K562 (cell line): ENCODE data around the gene HOXB8. TPM values are rescaled to one million over a fixed set of nuclear protein-coding genes. Genes with fewer than 3 reads are reported as not detected.
A peak's percentile ranks its signal among the peaks of the same experiment; 100 is the strongest.

ENCODE experiments used
- CBX3 ChIP-seq, 2 experiments: IDR thresholded peaks; 1 replicate in 1 of 2; 2 replicates in 1 of 2; pipeline ENCODE4 v1.6.1; 2012; ENCODE audit warnings: inconsistent platforms in 2 of 2, low read length in 2 of 2, borderline replicate concordance in 1 of 2, control low read depth in 1 of 2
- CBX8 ChIP-seq: fragments of 200-600 bp; sonication (generic); IDR thresholded peaks from 2 replicates; pipeline ENCODE4 v1.6.1; 2012; ENCODE audit warnings: borderline replicate concordance, mixed run types, low read depth, mild to moderate bottlenecking, moderate library complexity, mixed read lengths, low read length, control low read depth, inconsistent platforms; ENCODE audit not compliant: poor library complexity, severe bottlenecking; ENCODE audit errors: extremely low read depth
- CREB1 ChIP-seq, 2 experiments: sonication (generic) in 1 of 2; formaldehyde crosslinking in 1 of 2; IDR thresholded peaks; 2 replicates each; pipeline versions ENCODE4 v1.6.1 to v1.8.0; 2012 to 2022; ENCODE audit warnings: inconsistent platforms in 1 of 2, mild to moderate bottlenecking in 1 of 2, missing genetic modification reagents in 1 of 2, moderate library complexity in 1 of 2
- HDAC3 ChIP-seq: fragments of 450-650 bp; IDR thresholded peaks from 2 replicates; pipeline ENCODE4 v1.6.1; 2018; ENCODE audit warnings: borderline replicate concordance, mild to moderate bottlenecking, moderate library complexity; ENCODE audit not compliant: partially characterized antibody
- NRF1 ChIP-seq, 2 experiments: fragments of 450-650 bp; IDR thresholded peaks in 1 of 2; conservative IDR thresholded peaks in 1 of 2; 2 replicates each; pipeline ENCODE4 v1.6.1; 2014; ENCODE audit warnings: mild to moderate bottlenecking in 2 of 2
- RHOXF2B ChIP-seq: fragments of 250-450 bp; sonication (Bioruptor Pico); conservative IDR thresholded peaks from 2 replicates; pipeline ENCODE4 v1.5.1; 2021
- SMARCC2 ChIP-seq: fragments of 450-650 bp; IDR thresholded peaks from 2 replicates; pipeline ENCODE4 v1.6.1; 2017; ENCODE audit warnings: antibody characterized with exemption, moderate library complexity, mild to moderate bottlenecking, low read depth
- polyA plus RNA-seq, 8 experiments: library from polyadenylated mRNA; depleted of rRNA in 4 of 8; stranded (reverse) in 5 of 8; unstranded in 3 of 8; fragments of >200 nt; fragmentation: Nextera tagmentation in 2 of 8; fragmentation: Illumina TruSeq in 1 of 8; extraction: Ambion mirVana in 2 of 8; extraction: Trizol in 1 of 8; gene quantifications; 2 replicates each; pipeline versions ENCODE4 v1.2.1 to v1.2.3, GENCODE V29; 2011 to 2014; ENCODE audit warnings: inconsistent platforms in 1 of 8, missing spikeins in 1 of 8
- total RNA-seq, 7 experiments: library from RNA; depleted of rRNA in 6 of 7; stranded (reverse); fragments of >200 nt in 6 of 7; fragmentation: Illumina TruSeq in 2 of 7; extraction: Trizol in 2 of 7; gene quantifications; 2 replicates each; pipeline versions ENCODE4 v1.2.1 to v1.2.3, GENCODE V29; 2011 to 2021; ENCODE audit warnings: low replicate concordance in 1 of 7
- TF ChIP-seq, protein P1 (sequence below): fragments of 450-650 bp; IDR thresholded peaks from 2 replicates; pipeline ENCODE4 v1.6.1; 2017; ENCODE audit warnings: antibody characterized with exemption, mild to moderate bottlenecking
- TF ChIP-seq, protein P2 (sequence below): fragments of 250-450 bp; sonication (Bioruptor Pico); IDR thresholded peaks from 2 replicates; pipeline ENCODE4 v1.5.0; 2020; ENCODE audit warnings: mild to moderate bottlenecking
- TF ChIP-seq, protein P3 (sequence below): fragments of 450-650 bp; formaldehyde crosslinking; conservative IDR thresholded peaks from 2 replicates; pipeline ENCODE4 v1.4.0; 2022; ENCODE audit warnings: mild to moderate bottlenecking, missing genetic modification characterization

HOXB8 gene
- total and polyA plus RNA-seq, 9 of the 15 experiments (the other 6 are each of a cell fraction or from before 2014, with no cell fraction given), result 0.52 to 23.8 (median 3.6) TPM

DNA sequence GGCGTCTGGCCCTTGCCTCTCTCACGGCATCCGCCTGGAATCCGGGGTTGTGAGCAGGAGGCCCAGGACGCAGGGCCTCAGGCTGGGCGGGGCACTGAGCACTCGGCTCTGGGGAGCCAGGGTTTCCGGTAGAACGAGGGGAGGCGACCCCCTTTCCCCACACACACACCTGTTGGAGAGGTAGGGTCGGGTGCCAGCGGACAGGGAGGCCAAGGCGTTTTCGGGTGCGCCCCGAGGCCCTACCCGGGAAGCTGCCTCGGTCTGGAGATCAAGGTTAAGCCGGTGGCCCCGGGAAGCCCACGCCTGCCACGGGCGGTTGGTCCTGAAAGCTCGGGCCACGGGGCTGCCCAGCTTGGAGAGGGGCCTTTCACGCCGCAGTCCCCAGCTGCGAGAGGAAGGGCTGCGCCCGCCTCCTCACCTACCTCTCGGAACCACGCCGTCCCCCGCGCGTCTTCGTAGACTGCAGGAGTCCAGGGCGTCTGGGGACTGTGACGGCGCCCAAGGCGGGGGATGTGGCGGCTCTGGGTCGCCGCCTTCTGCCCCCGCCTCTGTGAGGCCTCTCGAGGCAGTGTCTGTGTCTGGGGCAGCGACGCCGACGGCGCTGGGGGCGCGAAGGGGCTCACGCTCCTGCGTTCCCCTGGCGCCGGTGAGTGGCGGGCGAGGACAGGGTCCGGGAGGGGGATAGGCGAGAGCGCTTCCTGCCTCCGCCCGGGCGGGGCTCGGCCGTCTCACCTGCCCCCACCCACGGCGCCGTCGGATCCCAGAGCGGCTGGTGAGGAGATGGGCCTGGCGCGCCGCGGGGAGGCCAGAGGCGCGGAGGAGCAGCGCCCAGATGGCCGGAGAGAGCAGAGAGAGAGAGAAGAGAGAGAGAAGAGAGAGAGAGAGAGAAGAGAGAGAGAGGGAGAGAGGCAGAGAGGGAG lies 31.4 kb upstream of the HOXB8 start (continued):
- TF ChIP-seq, protein P1, sequence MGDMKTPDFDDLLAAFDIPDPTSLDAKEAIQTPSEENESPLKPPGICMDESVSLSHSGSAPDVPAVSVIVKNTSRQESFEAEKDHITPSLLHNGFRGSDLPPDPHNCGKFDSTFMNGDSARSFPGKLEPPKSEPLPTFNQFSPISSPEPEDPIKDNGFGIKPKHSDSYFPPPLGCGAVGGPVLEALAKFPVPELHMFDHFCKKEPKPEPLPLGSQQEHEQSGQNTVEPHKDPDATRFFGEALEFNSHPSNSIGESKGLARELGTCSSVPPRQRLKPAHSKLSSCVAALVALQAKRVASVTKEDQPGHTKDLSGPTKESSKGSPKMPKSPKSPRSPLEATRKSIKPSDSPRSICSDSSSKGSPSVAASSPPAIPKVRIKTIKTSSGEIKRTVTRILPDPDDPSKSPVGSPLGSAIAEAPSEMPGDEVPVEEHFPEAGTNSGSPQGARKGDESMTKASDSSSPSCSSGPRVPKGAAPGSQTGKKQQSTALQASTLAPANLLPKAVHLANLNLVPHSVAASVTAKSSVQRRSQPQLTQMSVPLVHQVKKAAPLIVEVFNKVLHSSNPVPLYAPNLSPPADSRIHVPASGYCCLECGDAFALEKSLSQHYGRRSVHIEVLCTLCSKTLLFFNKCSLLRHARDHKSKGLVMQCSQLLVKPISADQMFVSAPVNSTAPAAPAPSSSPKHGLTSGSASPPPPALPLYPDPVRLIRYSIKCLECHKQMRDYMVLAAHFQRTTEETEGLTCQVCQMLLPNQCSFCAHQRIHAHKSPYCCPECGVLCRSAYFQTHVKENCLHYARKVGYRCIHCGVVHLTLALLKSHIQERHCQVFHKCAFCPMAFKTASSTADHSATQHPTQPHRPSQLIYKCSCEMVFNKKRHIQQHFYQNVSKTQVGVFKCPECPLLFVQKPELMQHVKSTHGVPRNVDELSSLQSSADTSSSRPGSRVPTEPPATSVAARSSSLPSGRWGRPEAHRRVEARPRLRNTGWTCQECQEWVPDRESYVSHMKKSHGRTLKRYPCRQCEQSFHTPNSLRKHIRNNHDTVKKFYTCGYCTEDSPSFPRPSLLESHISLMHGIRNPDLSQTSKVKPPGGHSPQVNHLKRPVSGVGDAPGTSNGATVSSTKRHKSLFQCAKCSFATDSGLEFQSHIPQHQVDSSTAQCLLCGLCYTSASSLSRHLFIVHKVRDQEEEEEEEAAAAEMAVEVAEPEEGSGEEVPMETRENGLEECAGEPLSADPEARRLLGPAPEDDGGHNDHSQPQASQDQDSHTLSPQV, result no peak
- TF ChIP-seq HDAC3 (no peak), CREB1 (IDR thresholded peaks at IDR 0.05) (0 out of 2 replicates have a peak, but pooled peaks have one; percentile 10), CREB1 (CRISPR knock-in tag; IDR thresholded peaks at IDR 0.05) (no peak), SMARCC2 (no peak), RHOXF2B (CRISPR knock-in tag) (no peak), CBX3 (IDR thresholded peaks at IDR 0.05; ENCODE audit: borderline replicate concordance in 1 of 2, low read length in 2 of 2) (no peak), CBX8 (no peak), NRF1 (conservative IDR thresholded peaks at IDR 0.05 in 1 of 2, IDR thresholded peaks at IDR 0.05 in 1 of 2) (0 out of 4 replicates have a peak, but pooled peaks of 1 of the 2 experiments have one; percentile 14)
- TF ChIP-seq, protein P2, sequence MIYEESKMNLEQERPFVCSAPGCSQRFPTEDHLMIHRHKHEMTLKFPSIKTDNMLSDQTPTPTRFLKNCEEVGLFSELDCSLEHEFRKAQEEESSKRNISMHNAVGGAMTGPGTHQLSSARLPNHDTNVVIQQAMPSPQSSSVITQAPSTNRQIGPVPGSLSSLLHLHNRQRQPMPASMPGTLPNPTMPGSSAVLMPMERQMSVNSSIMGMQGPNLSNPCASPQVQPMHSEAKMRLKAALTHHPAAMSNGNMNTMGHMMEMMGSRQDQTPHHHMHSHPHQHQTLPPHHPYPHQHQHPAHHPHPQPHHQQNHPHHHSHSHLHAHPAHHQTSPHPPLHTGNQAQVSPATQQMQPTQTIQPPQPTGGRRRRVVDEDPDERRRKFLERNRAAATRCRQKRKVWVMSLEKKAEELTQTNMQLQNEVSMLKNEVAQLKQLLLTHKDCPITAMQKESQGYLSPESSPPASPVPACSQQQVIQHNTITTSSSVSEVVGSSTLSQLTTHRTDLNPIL (CRISPR knock-in tag), result no peak
- TF ChIP-seq, protein P3, sequence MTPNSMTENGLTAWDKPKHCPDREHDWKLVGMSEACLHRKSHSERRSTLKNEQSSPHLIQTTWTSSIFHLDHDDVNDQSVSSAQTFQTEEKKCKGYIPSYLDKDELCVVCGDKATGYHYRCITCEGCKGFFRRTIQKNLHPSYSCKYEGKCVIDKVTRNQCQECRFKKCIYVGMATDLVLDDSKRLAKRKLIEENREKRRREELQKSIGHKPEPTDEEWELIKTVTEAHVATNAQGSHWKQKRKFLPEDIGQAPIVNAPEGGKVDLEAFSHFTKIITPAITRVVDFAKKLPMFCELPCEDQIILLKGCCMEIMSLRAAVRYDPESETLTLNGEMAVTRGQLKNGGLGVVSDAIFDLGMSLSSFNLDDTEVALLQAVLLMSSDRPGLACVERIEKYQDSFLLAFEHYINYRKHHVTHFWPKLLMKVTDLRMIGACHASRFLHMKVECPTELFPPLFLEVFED (CRISPR knock-in tag), result no peak
